Measurements from ENCODE around the gene SALL4. TPM values are rescaled to one million over a fixed set of nuclear protein-coding genes. Genes with fewer than 3 reads are reported as not detected.
"Not testable (repeated sequence)": the region's sequence is repeated elsewhere in the genome, so short reads cannot be mapped to it uniquely, and the experiment has no call there.

SALL4 gene
- total RNA-seq, 1 experiment from 2014 or later, result 17.7 TPM

DNA sequence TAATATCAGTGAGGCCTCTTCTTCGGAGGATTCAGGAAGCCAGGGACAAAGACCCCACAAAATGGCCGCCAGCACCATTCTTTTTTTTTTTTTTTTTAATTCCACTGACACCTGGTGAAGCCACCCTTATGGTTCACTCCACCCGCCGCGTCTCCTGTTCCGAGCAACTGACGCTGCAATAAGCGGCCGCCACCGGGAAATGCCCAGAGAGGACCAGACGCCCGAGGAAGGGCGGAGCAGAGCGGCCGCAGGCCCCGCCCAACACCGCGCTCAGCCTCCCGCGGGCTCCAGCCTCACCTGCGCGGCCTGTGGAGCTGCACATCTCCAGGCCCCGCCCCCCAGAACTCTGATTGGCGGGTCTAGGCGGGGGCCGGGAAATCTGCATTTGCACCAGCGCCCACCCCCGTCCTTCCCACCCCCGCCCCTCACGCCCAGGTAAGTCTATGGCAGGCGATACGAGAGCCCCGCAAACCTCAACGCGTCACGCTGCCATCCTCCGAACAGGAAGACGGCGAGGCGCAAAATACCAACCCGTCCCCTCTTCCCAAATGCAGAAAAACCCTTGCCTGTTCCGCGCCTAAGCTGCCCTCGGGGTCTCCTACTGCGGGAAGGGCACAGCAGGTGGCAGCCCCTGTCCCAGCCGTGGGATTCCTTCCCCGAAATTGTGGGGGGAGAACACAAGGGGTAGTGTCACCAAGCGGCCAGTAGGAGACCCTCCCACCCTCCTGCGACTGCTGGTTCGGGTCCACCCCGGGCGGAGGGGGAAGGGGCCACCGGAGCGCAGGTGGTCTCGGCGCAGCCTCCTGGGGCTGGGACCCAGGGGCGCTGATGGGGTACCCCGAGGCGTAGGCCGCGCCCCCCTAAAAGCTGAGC is 35.1 kb downstream of the SALL4 start:
- Histone ChIP-seq H3K4me3 (ENCODE audit: low read depth, low read length, poor library complexity, severe bottlenecking) (peak overlapping the region; percentile 91), H3K9me3 (ENCODE audit: low read depth, low read length, poor library complexity, severe bottlenecking) (no peaks in the 10 kb centered on the region), H3K27ac (ENCODE audit: low read depth, low read length, poor library complexity, severe bottlenecking) (peak overlapping the region; percentile 65), H3K36me3 (ENCODE audit: insufficient read depth, low read length, poor library complexity, severe bottlenecking) (no peaks in the 10 kb centered on the region), H3K27me3 (replicated peaks; ENCODE audit: insufficient read depth, low read depth, low read length, poor library complexity) (no peaks in the 10 kb centered on the region), H3K4me1 (ENCODE audit: insufficient read depth, low read length, poor library complexity, severe bottlenecking) (peaks cover 9% of the 10 kb centered on the region)
- peak; percentile 58 for DNase-seq (ENCODE audit: low spot score)
- intact Hi-C loops (cut with micrococcal nuclease; ENCODE audit: unreplicated experiment), result loop anchor here (10.0 kb wide), 1 partner anchor 132 kb away; no protein-coding TSS in a partner anchor
- ChIA-PET POLR2A (ENCODE audit: low non-redundant PET) (no interaction called here), CTCF (no interaction called here)
- TF ChIP-seq, protein P1, sequence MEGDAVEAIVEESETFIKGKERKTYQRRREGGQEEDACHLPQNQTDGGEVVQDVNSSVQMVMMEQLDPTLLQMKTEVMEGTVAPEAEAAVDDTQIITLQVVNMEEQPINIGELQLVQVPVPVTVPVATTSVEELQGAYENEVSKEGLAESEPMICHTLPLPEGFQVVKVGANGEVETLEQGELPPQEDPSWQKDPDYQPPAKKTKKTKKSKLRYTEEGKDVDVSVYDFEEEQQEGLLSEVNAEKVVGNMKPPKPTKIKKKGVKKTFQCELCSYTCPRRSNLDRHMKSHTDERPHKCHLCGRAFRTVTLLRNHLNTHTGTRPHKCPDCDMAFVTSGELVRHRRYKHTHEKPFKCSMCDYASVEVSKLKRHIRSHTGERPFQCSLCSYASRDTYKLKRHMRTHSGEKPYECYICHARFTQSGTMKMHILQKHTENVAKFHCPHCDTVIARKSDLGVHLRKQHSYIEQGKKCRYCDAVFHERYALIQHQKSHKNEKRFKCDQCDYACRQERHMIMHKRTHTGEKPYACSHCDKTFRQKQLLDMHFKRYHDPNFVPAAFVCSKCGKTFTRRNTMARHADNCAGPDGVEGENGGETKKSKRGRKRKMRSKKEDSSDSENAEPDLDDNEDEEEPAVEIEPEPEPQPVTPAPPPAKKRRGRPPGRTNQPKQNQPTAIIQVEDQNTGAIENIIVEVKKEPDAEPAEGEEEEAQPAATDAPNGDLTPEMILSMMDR (conservative IDR thresholded peaks at IDR 0.05; ENCODE audit: low read depth, low read length), result peak; percentile 47
- no peak for TF ChIP-seq EZH2 (IDR thresholded peaks at IDR 0.05; ENCODE audit: borderline replicate concordance, low read depth, low read length, poor library complexity, severe bottlenecking)
- BruUV-seq (replicated peaks), result no TSS peak

- H3K36me3 ChIP-seq (ENCODE audit: insufficient read depth, low read length, poor library complexity, severe bottlenecking); BruUV-seq (replicated peaks); H3K9me3 ChIP-seq (ENCODE audit: low read depth, low read length, poor library complexity, severe bottlenecking); H3K4me3 ChIP-seq (ENCODE audit: low read depth, low read length, poor library complexity, severe bottlenecking); H3K27me3 ChIP-seq (replicated peaks; ENCODE audit: insufficient read depth, low read depth, low read length, poor library complexity); DNase-seq (ENCODE audit: low spot score); CTCF ChIA-PET; H3K27ac ChIP-seq (ENCODE audit: low read depth, low read length, poor library complexity, severe bottlenecking): not testable (repeated sequence)
- peaks cover 17% of the 10 kb centered on the region for H3K4me1 ChIP-seq (ENCODE audit: insufficient read depth, low read length, poor library complexity, severe bottlenecking)
- POLR2A ChIA-PET (ENCODE audit: low non-redundant PET), result interaction anchor here (0.6 kb wide), 1 partner anchor 107 kb away, joined by 3 read pairs; no protein-coding TSS in a partner anchor
- intact Hi-C loops (cut with micrococcal nuclease; ENCODE audit: unreplicated experiment), result loop anchor here (10.0 kb wide), 1 partner anchor 131 kb away; no protein-coding TSS in a partner anchor
Measured at GRCh38 chr20:51765381-51765780, 36.9 kb downstream of the SALL4 start.

DNA sequence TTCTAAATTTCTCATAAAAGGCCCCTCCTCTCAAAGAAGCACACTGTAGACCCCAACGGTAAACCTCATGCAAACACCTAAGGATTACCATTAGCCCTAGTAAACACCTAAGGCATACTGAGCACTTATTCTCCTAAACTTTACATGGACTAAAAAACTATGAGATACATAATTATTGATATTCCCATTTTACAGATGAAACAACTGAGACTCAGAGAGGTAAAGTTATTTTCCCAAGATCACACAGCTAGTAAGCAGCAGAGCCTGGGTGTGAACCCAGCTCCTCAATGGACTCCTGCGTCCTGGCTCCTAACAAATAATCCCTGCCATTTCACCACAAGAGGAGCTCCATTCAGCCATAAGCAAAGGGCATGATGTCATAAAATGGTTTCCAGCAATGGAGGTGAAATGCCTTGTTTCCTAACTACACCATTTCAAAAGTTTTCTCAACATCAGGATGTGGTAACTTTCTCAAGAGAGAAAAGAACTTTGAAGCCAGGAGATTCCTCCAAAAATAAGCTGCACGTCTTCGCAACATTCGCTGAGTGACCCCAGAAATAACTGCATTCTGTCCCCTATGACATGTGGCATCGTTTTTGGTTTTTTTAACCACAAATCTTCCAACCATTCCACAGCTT is 38.2 kb downstream of the SALL4 start:
- DNase-seq (ENCODE audit: low spot score), result no peak
- Histone ChIP-seq H3K36me3 (ENCODE audit: insufficient read depth, low read length, poor library complexity, severe bottlenecking) (no peaks in the 10 kb centered on the region), H3K4me1 (ENCODE audit: insufficient read depth, low read length, poor library complexity, severe bottlenecking) (peaks cover 16% of the 10 kb centered on the region), H3K4me3 (ENCODE audit: low read depth, low read length, poor library complexity, severe bottlenecking) (no peak overlapping the region), H3K27ac (ENCODE audit: low read depth, low read length, poor library complexity, severe bottlenecking) (no peak overlapping the region), H3K27me3 (replicated peaks; ENCODE audit: insufficient read depth, low read depth, low read length, poor library complexity) (no peaks in the 10 kb centered on the region), H3K9me3 (ENCODE audit: low read depth, low read length, poor library complexity, severe bottlenecking) (no peaks in the 10 kb centered on the region)
- ChIA-PET CTCF (no interaction called here), POLR2A (ENCODE audit: low non-redundant PET) (no interaction called here)
- intact Hi-C loops (cut with micrococcal nuclease; ENCODE audit: unreplicated experiment), result loop anchor here (10.0 kb wide), 1 partner anchor 129 kb away; no protein-coding TSS in a partner anchor
- TF ChIP-seq EZH2 (IDR thresholded peaks at IDR 0.05; ENCODE audit: borderline replicate concordance, low read depth, low read length, poor library complexity, severe bottlenecking), result no peak
- TF ChIP-seq, protein P1 (conservative IDR thresholded peaks at IDR 0.05; ENCODE audit: low read depth, low read length), result no peak
- TSS peak; percentile 16 for BruUV-seq (replicated peaks)
